HTR-8/SVneo (cell line): ENCODE results near the gene BACH1.
A peak's percentile ranks its signal among the peaks of the same experiment; 100 is the strongest.
"Not testable (repeated sequence)": the region's sequence is repeated elsewhere in the genome, so short reads cannot be mapped to it uniquely, and the experiment has no call there.

ENCODE experiments used
- DNase-seq: peaks from one replicate; pipeline ENCODE4 v3.0.0; 2011; ENCODE audit warnings: low spot score, mixed read lengths; ENCODE audit not compliant: insufficient read length
- FAIRE-seq: peaks from 2 replicates; lab custom pipeline; 2011; peaks lifted over from hg19 to GRCh38; lab: Jason Lieb, UNC

The BACH1 gene

GRCh38 chr21:29298348-29299045 lies at the start of gene BACH1:
Gene BACH1 (plus strand): TSS chr21:29298922. CDS start chr21:29321281, 22,359 bp downstream.
- DNase-seq (peak; percentile 84), FAIRE-seq (peak; percentile 9)

GRCh38 chr21:29249289-29249688 lies 49.4 kb upstream of the BACH1 start:
- not testable (repeated sequence) for DNase-seq, FAIRE-seq

GRCh38 chr21:29250636-29251035 lies 48.1 kb upstream of the BACH1 start:
- FAIRE-seq = no peak
- no peak for DNase-seq

GRCh38 chr21:29253861-29254260 lies 44.9 kb upstream of the BACH1 start:
- not testable (repeated sequence) for FAIRE-seq, DNase-seq

GRCh38 chr21:29254550-29254949 lies 44.2 kb upstream of the BACH1 start:
- FAIRE-seq (no peak), DNase-seq (no peak)

GRCh38 chr21:29256126-29256910 lies 42.4 kb upstream of the BACH1 start:
- DNase-seq (no peak), FAIRE-seq (no peak)

- FAIRE-seq = no peak
These were observed 41.0 kb upstream of the BACH1 start for GRCh38 chr21:29257701-29258100.

GRCh38 chr21:29258626-29259338 lies 39.9 kb upstream of the BACH1 start:
- peak; percentile 62 for FAIRE-seq
- DNase-seq = peak; percentile 74

More at GRCh38 chr21:29257701-29258100, 41.0 kb upstream of the BACH1 start:
- DNase-seq = no peak

GRCh38 chr21:29260461-29260860 lies 38.3 kb upstream of the BACH1 start:
- no peak for FAIRE-seq

GRCh38 chr21:29261555-29262540 lies 36.9 kb upstream of the BACH1 start:
- FAIRE-seq (peak; percentile 80), DNase-seq (peak; percentile 33)

More at GRCh38 chr21:29260461-29260860, 38.3 kb upstream of the BACH1 start:
- DNase-seq = no peak

- FAIRE-seq (no peak), DNase-seq (no peak)
These were observed 34.0 kb upstream of the BACH1 start for GRCh38 chr21:29264721-29265120.

GRCh38 chr21:29265690-29266479 lies 32.8 kb upstream of the BACH1 start:
- DNase-seq (no peak), FAIRE-seq (no peak)

- FAIRE-seq (no peak), DNase-seq (no peak)
These were observed 31.1 kb upstream of the BACH1 start for GRCh38 chr21:29267666-29268065.

GRCh38 chr21:29271927-29272333 lies 26.8 kb upstream of the BACH1 start:
- no peak for FAIRE-seq
- no peak for DNase-seq

- DNase-seq = no peak
- no peak for FAIRE-seq
These were observed 21.3 kb upstream of the BACH1 start for GRCh38 chr21:29277442-29277841.

GRCh38 chr21:29279558-29279957 lies 19.2 kb upstream of the BACH1 start:
- no peak for FAIRE-seq
- DNase-seq = no peak

GRCh38 chr21:29281801-29282200 lies 16.9 kb upstream of the BACH1 start:
- DNase-seq, FAIRE-seq: not testable (repeated sequence)

GRCh38 chr21:29287383-29287782 lies 11.3 kb upstream of the BACH1 start:
- DNase-seq (no peak), FAIRE-seq (no peak)

- no peak for DNase-seq
- FAIRE-seq = no peak
These were observed 10.5 kb upstream of the BACH1 start for GRCh38 chr21:29288239-29288638.
